ENCODE results near the gene CCNJL. TPM values are rescaled to one million over a fixed set of nuclear protein-coding genes. Genes with fewer than 3 reads are reported as not detected.

CCNJL gene
- total and polyA plus RNA-seq, 2 of the 8 experiments (the other 6 are each of a cell fraction or from before 2014, with no cell fraction given): 34.6 to 44.7 TPM

GRCh38 chr5:160284291-160284873, 28.0 kb downstream of the CCNJL start:
- H2BK120ac ChIP-seq (replicated peaks; ENCODE audit: low read depth, low read length): no peak overlapping the region
- no peak overlapping the region for H3K4me3 ChIP-seq (ENCODE audit: extremely low read depth in 1 of 4, insufficient read depth in 2 of 4, low read depth in 3 of 4, low read length in 4 of 4)
- H3K9ac ChIP-seq (replicated peaks in 1 of 4; ENCODE audit: extremely low read depth in 1 of 4, low read depth in 3 of 4, low read length in 3 of 4): no peak overlapping the region
- no peak overlapping the region for H4K91ac ChIP-seq (replicated peaks; ENCODE audit: insufficient read length, low read length)
- H3K79me1 ChIP-seq (ENCODE audit: low read depth, low read length): peaks cover 12% of the 10 kb centered on the region; the same call in 1 of the 2 replicates
- H3K14ac ChIP-seq (ENCODE audit: insufficient read length): no peak overlapping the region
- peaks cover 11 to 33% (median 18%) of the 10 kb centered on the region in 4 experiments for H3K4me1 ChIP-seq (replicated peaks in 1 of 4; ENCODE audit: control insufficient read depth in 3 of 4, insufficient read depth in 4 of 4, low read length in 3 of 4)
- H3K56ac ChIP-seq (replicated peaks; ENCODE audit: insufficient read length, low read depth, low read length): no peak overlapping the region
- no peaks in the 10 kb centered on the region for H3K9me3 ChIP-seq (ENCODE audit: insufficient read depth in 2 of 2, low read depth in 1 of 2, low read length in 1 of 2)
- peaks cover 2 to 17% (median 11%) of the 10 kb centered on the region in 4 experiments; a peak in 7 of 8 replicates for H3K36me3 ChIP-seq (ENCODE audit: control insufficient read depth in 2 of 4, insufficient read depth in 4 of 4, low read length in 3 of 4)
- FAIRE-seq (no peak), DNase-seq (ENCODE audit: low read depth in 1 of 2, low spot score in 2 of 2) (no peak)
- WGBS, 2 experiments (ENCODE audit: extremely low coverage in 1 of 2, insufficient coverage in 1 of 2, insufficient read length in 1 of 2, insufficient replicate concordance in 2 of 2, low coverage in 1 of 2, low lambda C conversion rate in 2 of 2, missing lambda C conversion rate in 1 of 2): 91% methylated on average over 4 of the region's 4 CpGs; no CpG with 5 or more reads in 1 of the 2 experiments
- H2BK12ac ChIP-seq (ENCODE audit: low read depth, low read length): no peak overlapping the region
- H2BK15ac ChIP-seq (ENCODE audit: low read length): no peak overlapping the region
- ChIA-PET POLR2A (ENCODE audit: partially characterized antibody) (interaction anchor here (0.9 to 4.3 kb wide), 3 partner anchors 11 to 27 kb away, joined by 4 to 25 read pairs (median 4); partner anchors contain the start of gene CCNJL), CTCF (ENCODE audit: partially characterized antibody) (interaction anchor here (0.6 to 2.3 kb wide), 7 partner anchors 18 to 151 kb away, joined by 3 to 9 read pairs (median 6); no protein-coding TSS in a partner anchor)
- peaks cover 0 to 1% of the 10 kb centered on the region in 2 experiments for H4K20me1 ChIP-seq (replicated peaks in 1 of 2; ENCODE audit: control insufficient read depth in 1 of 2, insufficient read depth in 2 of 2, low read length in 2 of 2)
- H3K4ac ChIP-seq (replicated peaks; ENCODE audit: insufficient read length, low read depth, low read length): no peak overlapping the region
- H3K79me2 ChIP-seq (ENCODE audit: control insufficient read depth in 1 of 2, insufficient read depth in 2 of 2, low read length in 2 of 2): peaks cover 5 to 63% of the 10 kb centered on the region in 2 experiments; a peak in 3 of 4 replicates
- H4K5ac ChIP-seq (ENCODE audit: insufficient read length, low read depth, low read length): no peak overlapping the region
- no peak overlapping the region for H3K23ac ChIP-seq (ENCODE audit: insufficient read length)
- no peak overlapping the region for H3K4me2 ChIP-seq (ENCODE audit: insufficient read depth in 1 of 2, low read depth in 2 of 2, low read length in 2 of 2)
- H2AFZ ChIP-seq (ENCODE audit: low read length): no peak overlapping the region
- H2BK5ac ChIP-seq (ENCODE audit: low read depth, low read length): no peak overlapping the region
- no peak overlapping the region for H4K8ac ChIP-seq (ENCODE audit: extremely low read depth, insufficient read depth, low read length)
- no peak overlapping the region for H3K27ac ChIP-seq (ENCODE audit: low read depth, low read length)
- H2AK5ac ChIP-seq (ENCODE audit: low read depth, low read length): no peak overlapping the region
- TF ChIP-seq BRCA1 (IDR thresholded peaks at IDR 0.05; ENCODE audit: low read depth, low read length) (no peak), TCF12 (IDR thresholded peaks at IDR 0.05; ENCODE audit: low read depth, low read length) (no peak), ATF2 (IDR thresholded peaks at IDR 0.05; ENCODE audit: low read length) (no peak), HDAC2 (IDR thresholded peaks at IDR 0.05; ENCODE audit: borderline replicate concordance in 1 of 2, low read depth in 2 of 2, low read length in 2 of 2) (no peak), KDM4A (IDR thresholded peaks at IDR 0.05; ENCODE audit: low read depth, low read length, severe bottlenecking) (no peak), TBP (IDR thresholded peaks at IDR 0.05; ENCODE audit: low read depth, low read length) (no peak), SP2 (IDR thresholded peaks at IDR 0.05; ENCODE audit: low read length) (no peak), PHF8 (conservative IDR thresholded peaks at IDR 0.05; ENCODE audit: low read depth, low read length) (no peak)
- H2BK20ac ChIP-seq (ENCODE audit: low read length): no peak overlapping the region
- H3K18ac ChIP-seq (ENCODE audit: extremely low read depth, low read length): no peak overlapping the region
- H3K23me2 ChIP-seq (ENCODE audit: low read depth, low read length): no peaks in the 10 kb centered on the region
- H3K27me3 ChIP-seq (replicated peaks in 1 of 4; ENCODE audit: control insufficient read depth in 3 of 4, extremely low read depth in 1 of 4, insufficient read depth in 3 of 4, low read length in 3 of 4): no peaks in the 10 kb centered on the region

All from H1 (cell line).